ENCODE measurements around the gene IPO11. TPM values are rescaled to one million over a fixed set of nuclear protein-coding genes. Genes with fewer than 3 reads are reported as not detected.

IPO11 gene
- total and polyA plus RNA-seq, 4 donors = 4.7 to 20.6 (median 9.0) TPM

GRCh38 chr5:62576570-62577170 lies 164.1 kb downstream of the IPO11 start:
- Histone ChIP-seq H3K4me1 (ENCODE audit: control insufficient read depth in 4 of 4, insufficient read depth in 4 of 4, low read length in 3 of 4) (no peaks in the 10 kb centered on the region), H3K4me3 (ENCODE audit: low read depth in 1 of 3, low read length in 3 of 3) (no peak overlapping the region), H3K36me3 (ENCODE audit: control insufficient read depth in 4 of 4, insufficient read depth in 3 of 4, low read depth in 1 of 4, low read length in 3 of 4) (peaks cover 0 to 6% (median 0%) of the 10 kb centered on the region in 4 donors), H3K9me3 (ENCODE audit: control insufficient read depth in 4 of 4, low read length in 3 of 4) (no peaks in the 10 kb centered on the region), H3K27ac (ENCODE audit: low read depth in 1 of 2, low read length in 2 of 2) (no peak overlapping the region), H3K27me3 (ENCODE audit: control insufficient read depth in 4 of 4, insufficient read depth in 4 of 4, low read length in 3 of 4) (no peaks in the 10 kb centered on the region), H3K9ac (ENCODE audit: low read depth in 1 of 2, low read length in 2 of 2) (no peak overlapping the region)
- DNase-seq (ENCODE audit: low spot score) = no peak
- TF ChIP-seq GABPA (IDR thresholded peaks at IDR 0.05 in 1 of 2, conservative IDR thresholded peaks at IDR 0.05 in 1 of 2) (no peak), HNF4A (conservative IDR thresholded peaks at IDR 0.05) (no peak), JUND (IDR thresholded peaks at IDR 0.05) (no peak), RAD21 (IDR thresholded peaks at IDR 0.05) (no peak), HNF4G (IDR thresholded peaks at IDR 0.05) (no peak), RXRA (IDR thresholded peaks at IDR 0.05) (no peak), FOXA1 (IDR thresholded peaks at IDR 0.05) (no peak), EGR1 (IDR thresholded peaks at IDR 0.05; ENCODE audit: low read depth in 2 of 2) (no peak), SP1 (IDR thresholded peaks at IDR 0.05) (no peak), ZBTB33 (IDR thresholded peaks at IDR 0.05) (no peak), NR2F2 (IDR thresholded peaks at IDR 0.05) (no peak), FOXA2 (IDR thresholded peaks at IDR 0.05) (no peak), REST (IDR thresholded peaks at IDR 0.05) (no peak), CTCF (IDR thresholded peaks at IDR 0.05; ENCODE audit: low read depth, low read length, missing input control) (no peak), TAF1 (conservative IDR thresholded peaks at IDR 0.05) (no peak)
- TF ChIP-seq, protein P1, sequence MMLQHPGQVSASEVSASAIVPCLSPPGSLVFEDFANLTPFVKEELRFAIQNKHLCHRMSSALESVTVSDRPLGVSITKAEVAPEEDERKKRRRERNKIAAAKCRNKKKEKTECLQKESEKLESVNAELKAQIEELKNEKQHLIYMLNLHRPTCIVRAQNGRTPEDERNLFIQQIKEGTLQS (IDR thresholded peaks at IDR 0.05) = no peak
- TF ChIP-seq, protein P2, sequence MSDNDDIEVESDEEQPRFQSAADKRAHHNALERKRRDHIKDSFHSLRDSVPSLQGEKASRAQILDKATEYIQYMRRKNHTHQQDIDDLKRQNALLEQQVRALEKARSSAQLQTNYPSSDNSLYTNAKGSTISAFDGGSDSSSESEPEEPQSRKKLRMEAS (IDR thresholded peaks at IDR 0.05) = no peak
- WGBS = 91% methylated on average over 4 of the region's 4 CpGs

Measured in liver (tissue), 9 donors.